Fibroblast of lung (primary cell): Measurements from ENCODE around the gene TMEM179.

Experiments
- CTCF ChIP-seq, 2 donors: IDR thresholded peaks in 1 of 2; conservative IDR thresholded peaks in 1 of 2; 1 replicate in 1 of 2; 2 replicates in 1 of 2; pipeline ENCODE4 v1.5.1; 2011 to 2012; ENCODE audit warnings: low read length in 2 of 2, control low read depth in 1 of 2, inconsistent platforms in 1 of 2, low read depth in 1 of 2, mild to moderate bottlenecking in 1 of 2
- EZH2 ChIP-seq: IDR thresholded peaks from 2 replicates; pipeline ENCODE4 v1.5.1; 2012; ENCODE audit warnings: low read length, control low read depth, mild to moderate bottlenecking; ENCODE audit errors: missing control alignments

GRCh38 chr14:104582662-104583061 lies 21.9 kb downstream of the TMEM179 start:
- TF ChIP-seq EZH2 (no peak), CTCF (conservative IDR thresholded peaks at IDR 0.05 in 1 of 2, IDR thresholded peaks at IDR 0.05 in 1 of 2; ENCODE audit: low read depth in 1 of 2, low read length in 2 of 2) (no peak)
